B cell (primary cell): ENCODE results near the gene CROT. TPM values are rescaled to one million over a fixed set of nuclear protein-coding genes. Genes with fewer than 3 reads are reported as not detected.

ENCODE experiments used
- ATAC-seq: fragments of 200-7000 bp; cut with Tn5 transposase; one replicate; pipeline ENCODE4 v1.10.0; 2021; ENCODE audit warnings: low read depth, mild to moderate bottlenecking, moderate number of reproducible peaks, moderate library complexity
- CTCF ChIA-PET: fragments of 350-600 bp; sonication (Branson Sonifier 250); formaldehyde crosslinking; loops from one replicate; lab custom pipeline; 2021; ENCODE audit warnings: antibody characterized with exemption, inconsistent platforms; lab: Charles Lee
- POLR2A ChIA-PET: fragments of 350-600 bp; sonication (Branson Sonifier 250); formaldehyde crosslinking; loops from one replicate; lab custom pipeline; 2021; ENCODE audit warnings: antibody characterized with exemption; lab: Charles Lee
- DNase-seq: peaks from one replicate; pipeline ENCODE4 v3.0.0; 2013
- H2AFZ ChIP-seq: 2 replicates; pipeline ENCODE4 v1.6.1; 2012; ENCODE audit warnings: mild to moderate bottlenecking, low read depth, low read length; ENCODE audit not compliant: insufficient read depth, poor library complexity, severe bottlenecking
- H3K27ac ChIP-seq, 2 donors: 1 replicate in 1 of 2; 2 replicates in 1 of 2; pipeline ENCODE4 v1.5.1; 2012 to 2013; ENCODE audit warnings: low read length in 2 of 2, mild to moderate bottlenecking in 2 of 2, moderate library complexity in 1 of 2
- H3K27me3 ChIP-seq, 4 experiments: fragments of 200-600 bp in 1 of 4; sonication (generic) in 1 of 4; replicated peaks in 1 of 4; 1 replicate in 2 of 4; 2 replicates in 2 of 4; pipeline versions ENCODE4 v1.6.1 to v1.7.0; 2013 to 2016; ENCODE audit warnings: low read length in 3 of 4, mild to moderate bottlenecking in 2 of 4, mixed read lengths in 1 of 4, moderate library complexity in 1 of 4; ENCODE audit not compliant: insufficient read depth in 4 of 4, control insufficient read depth in 3 of 4; ENCODE audit errors: control extremely low read depth in 1 of 4
- H3K36me3 ChIP-seq, 2 experiments: replicated peaks in 1 of 2; 1 replicate in 1 of 2; 2 replicates in 1 of 2; pipeline versions ENCODE4 v1.6.1 to v1.7.1; 2013; ENCODE audit warnings: low read length in 1 of 2; ENCODE audit not compliant: insufficient read depth in 2 of 2, control insufficient read depth in 1 of 2; ENCODE audit errors: control extremely low read depth in 1 of 2, extremely low read depth in 1 of 2
- H3K4me1 ChIP-seq, 2 donors: fragments of 200-600 bp in 1 of 2; sonication (generic) in 1 of 2; 1 replicate in 1 of 2; 2 replicates in 1 of 2; pipeline versions ENCODE4 v1.5.1 to v1.6.1; 2013 to 2017; ENCODE audit warnings: low read length in 2 of 2; ENCODE audit not compliant: control insufficient read depth in 2 of 2, insufficient read depth in 2 of 2
- H3K4me2 ChIP-seq: replicated peaks from 2 replicates; pipeline ENCODE3; 2012; ENCODE audit warnings: mild to moderate bottlenecking, low read depth, low read length; ENCODE audit not compliant: poor library complexity, severe bottlenecking
- H3K4me3 ChIP-seq, 5 experiments: fragments of 200-600 bp in 1 of 5; sonication (generic) in 1 of 5; 1 replicate in 3 of 5; 2 replicates in 2 of 5; pipeline versions ENCODE4 v1.5.1 to v1.7.0; 2011 to 2016; ENCODE audit warnings: low read length in 4 of 5, mild to moderate bottlenecking in 4 of 5, low read depth in 2 of 5, control low read depth in 1 of 5, moderate library complexity in 1 of 5; ENCODE audit not compliant: insufficient read depth in 1 of 5; ENCODE audit errors: control extremely low read depth in 1 of 5, extremely low read depth in 1 of 5
- H3K79me2 ChIP-seq: fragments of 200-600 bp; sonication (generic); one replicate; pipeline ENCODE4 v1.6.0; 2016; ENCODE audit warnings: low read length; ENCODE audit not compliant: control insufficient read depth, insufficient read depth
- H3K9ac ChIP-seq: fragments of 200-600 bp; sonication (generic); 2 replicates; pipeline ENCODE4 v1.6.1; 2017; ENCODE audit warnings: mild to moderate bottlenecking, low read length, moderate library complexity
- H3K9me3 ChIP-seq, 3 donors: one replicate each; pipeline versions ENCODE4 v1.6.1 to v1.7.1; 2013; ENCODE audit warnings: low read length in 2 of 3; ENCODE audit not compliant: control insufficient read depth in 2 of 3, insufficient read depth in 1 of 3; ENCODE audit errors: control extremely low read depth in 1 of 3
- H4K20me1 ChIP-seq: 2 replicates; pipeline ENCODE4 v1.6.0; 2012; ENCODE audit warnings: mild to moderate bottlenecking, low read length; ENCODE audit not compliant: insufficient read depth, control insufficient read depth, poor library complexity, severe bottlenecking
- H3K27ac Mint-ChIP-seq: one replicate; pipeline ENCODE4 v1.8.0; 2021; ENCODE audit warnings: mixed read lengths
- H3K27me3 Mint-ChIP-seq: one replicate; pipeline ENCODE4 v1.8.0; 2021; ENCODE audit warnings: mixed read lengths
- H3K4me1 Mint-ChIP-seq: one replicate; pipeline ENCODE4 v1.8.0; 2021; ENCODE audit warnings: mixed read lengths
- H3K4me3 Mint-ChIP-seq: one replicate; pipeline ENCODE4 v1.8.0; 2021; ENCODE audit warnings: mixed read lengths
- H3K9me3 Mint-ChIP-seq: one replicate; pipeline ENCODE4 v1.8.0; 2022; ENCODE audit warnings: mixed read lengths; ENCODE audit not compliant: insufficient read depth
- CTCF ChIP-seq: fragments of 200-600 bp; IDR thresholded peaks from one replicate; pipeline ENCODE4 v1.8.0; 2022; ENCODE audit warnings: antibody characterized with exemption, mild to moderate bottlenecking
- EZH2 ChIP-seq: IDR thresholded peaks from 2 replicates; pipeline ENCODE4 v1.6.1; 2012; ENCODE audit warnings: borderline replicate concordance, low read depth, mild to moderate bottlenecking, moderate library complexity, low read length; ENCODE audit not compliant: insufficient read depth, poor library complexity, severe bottlenecking
- WGBS: methylation state at CpG from one replicate; pipeline ENCODE4 v1.1.5; 2013; ENCODE audit warnings: missing lambda C conversion rate; ENCODE audit not compliant: insufficient coverage; 5-methylcytosine and 5-hydroxymethylcytosine counted together
- intact Hi-C: fragments of 100-400 bp; cut with micrococcal nuclease; formaldehyde crosslinking; loops from one replicate; pipeline ENCODE4 v1.10.0; 2022
- polyA plus RNA-seq: library from polyadenylated mRNA; depleted of rRNA; stranded (reverse); fragments of >200 nt; gene quantifications from 2 replicates; pipeline ENCODE4 v1.2.3, GENCODE V29; 2012
- total RNA-seq, 2 donors: library from RNA; stranded (reverse); fragments of 120-200 nt in 1 of 2; gene quantifications; 1 replicate in 1 of 2; 2 replicates in 1 of 2; pipeline versions ENCODE4 v1.2.3 to v1.2.4, GENCODE V29; 2013 to 2022

CROT gene
- total and polyA plus RNA-seq, 2 donors (not counting 1 experiment from before 2014, with no cell fraction given): 2.7 to 13.3 TPM

- no peak overlapping the region for H3K9ac ChIP-seq
- intact Hi-C loops: no loop called here
- H3K27ac Mint-ChIP-seq: no peak overlapping the region
- H3K27me3 Mint-ChIP-seq: no peaks in the 10 kb centered on the region
- WGBS: no CpG with 5 or more reads among the region's 5 CpGs
- DNase-seq (no peak), ATAC-seq (no peak)
- CTCF ChIA-PET: no interaction called here
- no peaks in the 10 kb centered on the region for H3K27me3 ChIP-seq
- H3K27ac ChIP-seq: no peak overlapping the region
- H3K4me3 Mint-ChIP-seq: no peak overlapping the region
- H3K4me1 ChIP-seq: no peaks in the 10 kb centered on the region
- H3K36me3 ChIP-seq: peaks cover 0 to 7% of the 10 kb centered on the region in 2 experiments
- H3K9me3 Mint-ChIP-seq: no peaks in the 10 kb centered on the region
- POLR2A ChIA-PET: no interaction called here
- no peak overlapping the region for H2AFZ ChIP-seq
- no peak overlapping the region for H3K4me3 ChIP-seq
- no peaks in the 10 kb centered on the region for H3K9me3 ChIP-seq
- no peaks in the 10 kb centered on the region for H3K79me2 ChIP-seq
- no peak overlapping the region for H3K4me2 ChIP-seq
- no peaks in the 10 kb centered on the region for H4K20me1 ChIP-seq
- TF ChIP-seq EZH2 (no peak), CTCF (no peak)
- H3K4me1 Mint-ChIP-seq: no peaks in the 10 kb centered on the region
Observed at GRCh38 chr7:87375662-87376435, 30.4 kb downstream of the CROT start.

DNA sequence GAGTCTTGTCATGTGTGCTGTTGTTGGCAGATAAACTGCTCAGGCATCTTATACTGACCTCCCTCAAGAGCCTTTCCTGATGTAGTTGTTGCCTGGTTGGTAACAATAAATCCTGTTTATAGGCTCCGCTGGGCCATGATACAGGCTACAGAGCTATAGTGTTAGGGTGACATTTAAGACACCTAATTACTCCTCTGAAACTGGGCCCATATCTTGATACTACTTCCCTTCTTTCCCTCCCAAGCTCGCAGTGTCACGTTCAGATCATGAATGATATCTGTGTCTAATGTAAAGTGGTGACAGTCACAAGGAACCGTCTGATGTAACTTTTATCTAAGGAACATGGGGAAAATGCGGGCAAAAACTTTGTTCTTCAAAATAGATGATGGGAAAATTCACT is 35.4 kb downstream of the CROT start:
- Histone ChIP-seq H4K20me1 (no peaks in the 10 kb centered on the region), H3K36me3 (peaks cover 0 to 17% of the 10 kb centered on the region in 2 experiments), H3K4me1 (no peaks in the 10 kb centered on the region), H3K79me2 (no peaks in the 10 kb centered on the region), H3K9me3 (no peaks in the 10 kb centered on the region), H3K27me3 (no peaks in the 10 kb centered on the region), H3K9ac (no peak overlapping the region), H3K4me3 (no peak overlapping the region), H3K27ac (no peak overlapping the region), H3K4me2 (no peak overlapping the region), H2AFZ (no peak overlapping the region)
- ChIA-PET POLR2A (no interaction called here), CTCF (no interaction called here)
- intact Hi-C loops: no loop called here
- H3K4me3 Mint-ChIP-seq: no peak overlapping the region
- no peaks in the 10 kb centered on the region for H3K4me1 Mint-ChIP-seq
- no peak for DNase-seq
- H3K9me3 Mint-ChIP-seq: no peaks in the 10 kb centered on the region
- no peak for ATAC-seq
- H3K27me3 Mint-ChIP-seq: no peaks in the 10 kb centered on the region
- WGBS: no CpG with 5 or more reads among the region's 5 CpGs
- H3K27ac Mint-ChIP-seq: no peak overlapping the region
- TF ChIP-seq CTCF (no peak), EZH2 (no peak)
